GM23338 (cell line): Measurements from ENCODE around the gene CACNA1B. TPM values are rescaled to one million over a fixed set of nuclear protein-coding genes. Genes with fewer than 3 reads are reported as not detected.

Experiments
- ATAC-seq: fragments of 200-7000 bp; cut with Tn5 transposase; 3 replicates; pipeline ENCODE4 v1.9.1; 2020
- DNase-seq: peaks from one replicate; pipeline ENCODE4 v3.0.0-alpha.2; 2015; ENCODE audit warnings: low spot score
- H2AFZ ChIP-seq: fragments of 200-600 bp; sonication (generic); 2 replicates; pipeline ENCODE4 v1.8.0; 2016; ENCODE audit warnings: antibody characterized with exemption, mild to moderate bottlenecking, moderate library complexity
- H3F3A ChIP-seq: fragments of 200-600 bp; sonication (generic); replicated peaks from 2 replicates; pipeline ENCODE4 v1.8.0; 2017; ENCODE audit warnings: antibody characterized with exemption, mixed run types, low read depth
- H3K27ac ChIP-seq: fragments of 200-600 bp; sonication (generic); 2 replicates; pipeline ENCODE4 v1.6.1; 2016; ENCODE audit warnings: low read depth
- H3K27me3 ChIP-seq: fragments of 200-600 bp; sonication (generic); 2 replicates; pipeline ENCODE4 v1.8.0; 2016; ENCODE audit warnings: mild to moderate bottlenecking, mixed run types, moderate library complexity; ENCODE audit not compliant: insufficient read depth
- H3K36me3 ChIP-seq: fragments of 200-600 bp; sonication (generic); 2 replicates; pipeline ENCODE4 v1.8.0; 2016; ENCODE audit warnings: mild to moderate bottlenecking; ENCODE audit not compliant: insufficient read depth
- H3K4me1 ChIP-seq: fragments of 200-600 bp; sonication (generic); 2 replicates; pipeline ENCODE4 v1.8.0; 2016; ENCODE audit warnings: mild to moderate bottlenecking, moderate library complexity; ENCODE audit not compliant: insufficient read depth
- H3K4me2 ChIP-seq: fragments of 200-600 bp; sonication (generic); 2 replicates; pipeline ENCODE4 v1.7.1; 2017; ENCODE audit warnings: mixed run types
- H3K4me3 ChIP-seq: fragments of 200-600 bp; sonication (generic); 2 replicates; pipeline ENCODE4 v1.6.1; 2016; ENCODE audit warnings: mixed run types
- H3K79me2 ChIP-seq: fragments of 200-600 bp; sonication (generic); replicated peaks from 2 replicates; pipeline ENCODE4 v1.8.0; 2017; ENCODE audit warnings: mild to moderate bottlenecking; ENCODE audit not compliant: insufficient read depth
- H3K9me2 ChIP-seq: fragments of 200-600 bp; sonication (generic); 2 replicates; pipeline ENCODE4 v1.8.0; 2017; ENCODE audit not compliant: insufficient read depth
- H4K20me1 ChIP-seq: fragments of 200-600 bp; sonication (generic); replicated peaks from 2 replicates; pipeline ENCODE4 v1.8.0; 2017; ENCODE audit warnings: mild to moderate bottlenecking; ENCODE audit not compliant: insufficient read depth
- H3K27ac Mint-ChIP-seq: 2 replicates; pipeline ENCODE4 v1.8.0; 2020; ENCODE audit warnings: inconsistent platforms, mild to moderate bottlenecking, moderate library complexity, mixed read lengths
- H3K27me3 Mint-ChIP-seq: 3 replicates; pipeline ENCODE4 v1.8.0; 2022; ENCODE audit warnings: low read depth, mild to moderate bottlenecking, moderate library complexity, mixed read lengths, inconsistent platforms; ENCODE audit not compliant: insufficient read depth, poor library complexity
- H3K36me3 Mint-ChIP-seq: 3 replicates; pipeline ENCODE4 v1.8.0; 2021; ENCODE audit warnings: low read depth, mild to moderate bottlenecking, inconsistent platforms, moderate library complexity, mixed read lengths
- H3K4me1 Mint-ChIP-seq: 3 replicates; pipeline ENCODE4 v1.8.0; 2020; ENCODE audit warnings: mild to moderate bottlenecking, inconsistent platforms, mixed read lengths
- H3K4me3 Mint-ChIP-seq: 3 replicates; pipeline ENCODE4 v1.8.0; 2021; ENCODE audit warnings: moderate library complexity, mild to moderate bottlenecking, inconsistent platforms, mixed read lengths
- H3K9me3 Mint-ChIP-seq: 3 replicates; pipeline ENCODE4 v1.8.0; 2020; ENCODE audit warnings: moderate library complexity, mild to moderate bottlenecking, inconsistent platforms, mixed read lengths
- EZH2 ChIP-seq: fragments of 200-600 bp; sonication (generic); IDR thresholded peaks from one replicate; pipeline ENCODE4 v1.8.0; 2017; ENCODE audit warnings: antibody characterized with exemption, mild to moderate bottlenecking, low read depth; ENCODE audit not compliant: unreplicated experiment
- EZH2phosphoT487 ChIP-seq: fragments of 200-600 bp; sonication (generic); IDR thresholded peaks from one replicate; pipeline ENCODE4 v1.8.1; 2018; ENCODE audit warnings: antibody characterized with exemption; ENCODE audit not compliant: unreplicated experiment
- JUNB ChIP-seq: IDR thresholded peaks from one replicate; pipeline ENCODE4 v1.6.1; 2016; ENCODE audit warnings: antibody characterized with exemption; ENCODE audit not compliant: unreplicated experiment
- NANOG ChIP-seq: IDR thresholded peaks from 2 replicates; pipeline ENCODE4 v1.6.1; 2016; ENCODE audit warnings: antibody characterized with exemption, borderline replicate concordance
- ZNF114 ChIP-seq: fragments of 250-450 bp; sonication (Bioruptor Pico); IDR thresholded peaks from 2 replicates; pipeline ENCODE4 v1.5.0; 2020; ENCODE audit warnings: mild to moderate bottlenecking, moderate library complexity
- ZNF331 ChIP-seq: fragments of 250-450 bp; sonication (Bioruptor Pico); IDR thresholded peaks from 2 replicates; pipeline ENCODE4 v1.5.0; 2020; ENCODE audit warnings: low read depth, mild to moderate bottlenecking, moderate library complexity
- polyA plus RNA-seq: library from polyadenylated mRNA; unstranded; fragments of >200 nt; fragmentation: Nextera tagmentation; extraction: Ambion mirVana; gene quantifications from 2 replicates; pipeline ENCODE4 v1.2.1, GENCODE V29; 2016
- total RNA-seq: library from RNA; depleted of rRNA; stranded (reverse); fragments of >200 nt; shearing (Covaris generic); gene quantifications from 2 replicates; pipeline ENCODE4 v1.2.3, GENCODE V29; 2014
- TF ChIP-seq, protein P1 (sequence below): IDR thresholded peaks from one replicate; pipeline ENCODE4 v1.6.1; 2018; ENCODE audit warnings: antibody characterized with exemption; ENCODE audit not compliant: unreplicated experiment
- TF ChIP-seq, protein P2 (sequence below): IDR thresholded peaks from 2 replicates; pipeline ENCODE4 v1.6.1; 2016; ENCODE audit warnings: antibody characterized with exemption
- TF ChIP-seq, protein P3 (sequence below): fragments of 250-450 bp; sonication (Bioruptor Pico); IDR thresholded peaks from 2 replicates; pipeline ENCODE4 v1.5.0; 2020; ENCODE audit warnings: mild to moderate bottlenecking, moderate library complexity

Gene CACNA1B
- total and polyA plus RNA-seq, 2 experiments from 2014 or later, result 1.1 to 10.4 TPM

DNA sequence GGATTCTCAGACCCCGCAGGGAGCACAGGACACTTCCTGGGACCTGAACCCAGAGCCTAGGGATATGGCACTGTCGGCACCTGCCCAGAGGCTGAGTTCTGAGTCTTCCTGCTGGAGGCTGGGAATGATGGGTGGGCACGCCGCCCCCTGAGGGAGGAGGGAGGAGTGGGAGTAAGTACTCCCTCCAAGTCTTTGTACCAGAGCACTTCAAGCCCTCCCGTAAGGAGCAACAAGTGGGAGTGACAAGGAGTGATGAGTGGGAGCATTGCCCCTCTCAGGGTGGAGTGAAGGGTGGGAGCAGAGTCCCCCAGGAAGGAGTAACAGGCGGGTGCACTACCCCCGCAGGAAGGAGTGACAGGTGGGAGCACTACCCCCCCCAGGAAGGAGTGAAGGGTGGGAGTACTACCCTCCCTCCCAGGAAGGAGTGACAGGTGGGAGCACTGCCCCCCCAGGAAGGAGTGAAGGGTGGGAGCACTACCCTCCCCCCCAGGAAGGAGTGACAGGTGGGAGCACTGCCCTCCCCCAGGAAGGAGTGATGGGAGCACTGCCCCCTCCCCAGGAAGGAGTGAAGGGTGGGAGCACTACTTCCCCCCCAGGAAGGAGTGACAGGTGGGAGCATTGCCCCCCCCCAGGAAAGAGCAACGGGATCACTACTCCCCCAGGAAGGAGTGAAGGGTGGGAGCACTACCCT, 100.1 kb downstream of the CACNA1B start:
- ATAC-seq (no peak), DNase-seq (no peak)
- H3K4me1 ChIP-seq, result no peaks in the 10 kb centered on the region
- no peaks in the 10 kb centered on the region for H4K20me1 ChIP-seq
- Mint-ChIP-seq H3K4me1 (no peaks in the 10 kb centered on the region), H3K27ac (no peak overlapping the region), H3K27me3 (peaks cover 10% of the 10 kb centered on the region), H3K36me3 (peaks cover 39% of the 10 kb centered on the region), H3K9me3 (no peaks in the 10 kb centered on the region; the same call in 2 of the 3 replicates), H3K4me3 (no peak overlapping the region)
- no peaks in the 10 kb centered on the region for H3K79me2 ChIP-seq
- H2AFZ ChIP-seq, result no peak overlapping the region
- H3K27ac ChIP-seq, result no peak overlapping the region
- no peaks in the 10 kb centered on the region for H3K27me3 ChIP-seq
- no peaks in the 10 kb centered on the region for H3K36me3 ChIP-seq
- H3F3A ChIP-seq, result no peaks in the 10 kb centered on the region
- TF ChIP-seq, protein P1, sequence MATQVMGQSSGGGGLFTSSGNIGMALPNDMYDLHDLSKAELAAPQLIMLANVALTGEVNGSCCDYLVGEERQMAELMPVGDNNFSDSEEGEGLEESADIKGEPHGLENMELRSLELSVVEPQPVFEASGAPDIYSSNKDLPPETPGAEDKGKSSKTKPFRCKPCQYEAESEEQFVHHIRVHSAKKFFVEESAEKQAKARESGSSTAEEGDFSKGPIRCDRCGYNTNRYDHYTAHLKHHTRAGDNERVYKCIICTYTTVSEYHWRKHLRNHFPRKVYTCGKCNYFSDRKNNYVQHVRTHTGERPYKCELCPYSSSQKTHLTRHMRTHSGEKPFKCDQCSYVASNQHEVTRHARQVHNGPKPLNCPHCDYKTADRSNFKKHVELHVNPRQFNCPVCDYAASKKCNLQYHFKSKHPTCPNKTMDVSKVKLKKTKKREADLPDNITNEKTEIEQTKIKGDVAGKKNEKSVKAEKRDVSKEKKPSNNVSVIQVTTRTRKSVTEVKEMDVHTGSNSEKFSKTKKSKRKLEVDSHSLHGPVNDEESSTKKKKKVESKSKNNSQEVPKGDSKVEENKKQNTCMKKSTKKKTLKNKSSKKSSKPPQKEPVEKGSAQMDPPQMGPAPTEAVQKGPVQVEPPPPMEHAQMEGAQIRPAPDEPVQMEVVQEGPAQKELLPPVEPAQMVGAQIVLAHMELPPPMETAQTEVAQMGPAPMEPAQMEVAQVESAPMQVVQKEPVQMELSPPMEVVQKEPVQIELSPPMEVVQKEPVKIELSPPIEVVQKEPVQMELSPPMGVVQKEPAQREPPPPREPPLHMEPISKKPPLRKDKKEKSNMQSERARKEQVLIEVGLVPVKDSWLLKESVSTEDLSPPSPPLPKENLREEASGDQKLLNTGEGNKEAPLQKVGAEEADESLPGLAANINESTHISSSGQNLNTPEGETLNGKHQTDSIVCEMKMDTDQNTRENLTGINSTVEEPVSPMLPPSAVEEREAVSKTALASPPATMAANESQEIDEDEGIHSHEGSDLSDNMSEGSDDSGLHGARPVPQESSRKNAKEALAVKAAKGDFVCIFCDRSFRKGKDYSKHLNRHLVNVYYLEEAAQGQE, result no peak
- TF ChIP-seq EZH2, result no peak
- TF ChIP-seq, protein P2, sequence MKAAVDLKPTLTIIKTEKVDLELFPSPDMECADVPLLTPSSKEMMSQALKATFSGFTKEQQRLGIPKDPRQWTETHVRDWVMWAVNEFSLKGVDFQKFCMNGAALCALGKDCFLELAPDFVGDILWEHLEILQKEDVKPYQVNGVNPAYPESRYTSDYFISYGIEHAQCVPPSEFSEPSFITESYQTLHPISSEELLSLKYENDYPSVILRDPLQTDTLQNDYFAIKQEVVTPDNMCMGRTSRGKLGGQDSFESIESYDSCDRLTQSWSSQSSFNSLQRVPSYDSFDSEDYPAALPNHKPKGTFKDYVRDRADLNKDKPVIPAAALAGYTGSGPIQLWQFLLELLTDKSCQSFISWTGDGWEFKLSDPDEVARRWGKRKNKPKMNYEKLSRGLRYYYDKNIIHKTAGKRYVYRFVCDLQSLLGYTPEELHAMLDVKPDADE, result no peak
- TF ChIP-seq JUNB, result no peak
- no peak for TF ChIP-seq NANOG
- no peak for TF ChIP-seq ZNF114 (CRISPR knock-in tag)
- no peak for TF ChIP-seq ZNF331
- TF ChIP-seq EZH2phosphoT487, result no peak
- H3K9me2 ChIP-seq, result no peaks in the 10 kb centered on the region; the same call in 1 of the 2 replicates
- H3K4me2 ChIP-seq, result no peak overlapping the region
- H3K4me3 ChIP-seq, result no peak overlapping the region

DNA sequence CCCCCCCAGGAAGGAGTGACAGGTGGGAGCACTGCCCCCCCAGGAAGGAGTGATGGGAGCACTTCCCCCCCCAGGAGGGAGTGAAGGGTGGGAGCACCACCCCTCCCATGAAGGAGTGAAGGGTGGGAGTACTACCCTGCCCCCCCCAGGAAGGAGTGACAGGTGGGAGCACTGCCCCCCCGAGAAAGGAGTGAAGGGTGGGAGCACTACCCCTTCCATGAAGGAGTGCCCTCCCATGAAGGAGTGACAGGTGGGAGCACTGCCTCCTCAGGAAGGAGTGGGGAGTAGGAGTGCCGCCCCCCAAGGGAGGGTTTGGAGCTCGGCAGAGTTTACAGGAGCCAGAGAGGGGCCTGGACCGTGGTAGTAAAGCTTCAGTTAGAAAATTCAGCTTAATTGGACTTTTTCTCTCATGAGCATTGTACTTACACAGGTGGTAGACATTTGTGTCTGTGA, 100.7 kb downstream of the CACNA1B start:
- Histone ChIP-seq H3F3A (no peaks in the 10 kb centered on the region), H3K27me3 (no peaks in the 10 kb centered on the region), H3K4me2 (no peak overlapping the region), H4K20me1 (no peaks in the 10 kb centered on the region), H2AFZ (no peak overlapping the region), H3K79me2 (no peaks in the 10 kb centered on the region), H3K27ac (no peak overlapping the region), H3K36me3 (no peaks in the 10 kb centered on the region), H3K4me1 (no peaks in the 10 kb centered on the region), H3K9me2 (no peaks in the 10 kb centered on the region; the same call in 1 of the 2 replicates), H3K4me3 (no peak overlapping the region)
- H3K9me3 Mint-ChIP-seq, result no peaks in the 10 kb centered on the region; the same call in 1 of the 3 replicates
- H3K27me3 Mint-ChIP-seq, result peaks cover 8% of the 10 kb centered on the region
- ATAC-seq (no peak), DNase-seq (no peak)
- H3K4me3 Mint-ChIP-seq, result no peak overlapping the region
- no peaks in the 10 kb centered on the region for H3K4me1 Mint-ChIP-seq
- no peak overlapping the region for H3K27ac Mint-ChIP-seq
- peaks cover 43% of the 10 kb centered on the region for H3K36me3 Mint-ChIP-seq
- TF ChIP-seq, protein P3, sequence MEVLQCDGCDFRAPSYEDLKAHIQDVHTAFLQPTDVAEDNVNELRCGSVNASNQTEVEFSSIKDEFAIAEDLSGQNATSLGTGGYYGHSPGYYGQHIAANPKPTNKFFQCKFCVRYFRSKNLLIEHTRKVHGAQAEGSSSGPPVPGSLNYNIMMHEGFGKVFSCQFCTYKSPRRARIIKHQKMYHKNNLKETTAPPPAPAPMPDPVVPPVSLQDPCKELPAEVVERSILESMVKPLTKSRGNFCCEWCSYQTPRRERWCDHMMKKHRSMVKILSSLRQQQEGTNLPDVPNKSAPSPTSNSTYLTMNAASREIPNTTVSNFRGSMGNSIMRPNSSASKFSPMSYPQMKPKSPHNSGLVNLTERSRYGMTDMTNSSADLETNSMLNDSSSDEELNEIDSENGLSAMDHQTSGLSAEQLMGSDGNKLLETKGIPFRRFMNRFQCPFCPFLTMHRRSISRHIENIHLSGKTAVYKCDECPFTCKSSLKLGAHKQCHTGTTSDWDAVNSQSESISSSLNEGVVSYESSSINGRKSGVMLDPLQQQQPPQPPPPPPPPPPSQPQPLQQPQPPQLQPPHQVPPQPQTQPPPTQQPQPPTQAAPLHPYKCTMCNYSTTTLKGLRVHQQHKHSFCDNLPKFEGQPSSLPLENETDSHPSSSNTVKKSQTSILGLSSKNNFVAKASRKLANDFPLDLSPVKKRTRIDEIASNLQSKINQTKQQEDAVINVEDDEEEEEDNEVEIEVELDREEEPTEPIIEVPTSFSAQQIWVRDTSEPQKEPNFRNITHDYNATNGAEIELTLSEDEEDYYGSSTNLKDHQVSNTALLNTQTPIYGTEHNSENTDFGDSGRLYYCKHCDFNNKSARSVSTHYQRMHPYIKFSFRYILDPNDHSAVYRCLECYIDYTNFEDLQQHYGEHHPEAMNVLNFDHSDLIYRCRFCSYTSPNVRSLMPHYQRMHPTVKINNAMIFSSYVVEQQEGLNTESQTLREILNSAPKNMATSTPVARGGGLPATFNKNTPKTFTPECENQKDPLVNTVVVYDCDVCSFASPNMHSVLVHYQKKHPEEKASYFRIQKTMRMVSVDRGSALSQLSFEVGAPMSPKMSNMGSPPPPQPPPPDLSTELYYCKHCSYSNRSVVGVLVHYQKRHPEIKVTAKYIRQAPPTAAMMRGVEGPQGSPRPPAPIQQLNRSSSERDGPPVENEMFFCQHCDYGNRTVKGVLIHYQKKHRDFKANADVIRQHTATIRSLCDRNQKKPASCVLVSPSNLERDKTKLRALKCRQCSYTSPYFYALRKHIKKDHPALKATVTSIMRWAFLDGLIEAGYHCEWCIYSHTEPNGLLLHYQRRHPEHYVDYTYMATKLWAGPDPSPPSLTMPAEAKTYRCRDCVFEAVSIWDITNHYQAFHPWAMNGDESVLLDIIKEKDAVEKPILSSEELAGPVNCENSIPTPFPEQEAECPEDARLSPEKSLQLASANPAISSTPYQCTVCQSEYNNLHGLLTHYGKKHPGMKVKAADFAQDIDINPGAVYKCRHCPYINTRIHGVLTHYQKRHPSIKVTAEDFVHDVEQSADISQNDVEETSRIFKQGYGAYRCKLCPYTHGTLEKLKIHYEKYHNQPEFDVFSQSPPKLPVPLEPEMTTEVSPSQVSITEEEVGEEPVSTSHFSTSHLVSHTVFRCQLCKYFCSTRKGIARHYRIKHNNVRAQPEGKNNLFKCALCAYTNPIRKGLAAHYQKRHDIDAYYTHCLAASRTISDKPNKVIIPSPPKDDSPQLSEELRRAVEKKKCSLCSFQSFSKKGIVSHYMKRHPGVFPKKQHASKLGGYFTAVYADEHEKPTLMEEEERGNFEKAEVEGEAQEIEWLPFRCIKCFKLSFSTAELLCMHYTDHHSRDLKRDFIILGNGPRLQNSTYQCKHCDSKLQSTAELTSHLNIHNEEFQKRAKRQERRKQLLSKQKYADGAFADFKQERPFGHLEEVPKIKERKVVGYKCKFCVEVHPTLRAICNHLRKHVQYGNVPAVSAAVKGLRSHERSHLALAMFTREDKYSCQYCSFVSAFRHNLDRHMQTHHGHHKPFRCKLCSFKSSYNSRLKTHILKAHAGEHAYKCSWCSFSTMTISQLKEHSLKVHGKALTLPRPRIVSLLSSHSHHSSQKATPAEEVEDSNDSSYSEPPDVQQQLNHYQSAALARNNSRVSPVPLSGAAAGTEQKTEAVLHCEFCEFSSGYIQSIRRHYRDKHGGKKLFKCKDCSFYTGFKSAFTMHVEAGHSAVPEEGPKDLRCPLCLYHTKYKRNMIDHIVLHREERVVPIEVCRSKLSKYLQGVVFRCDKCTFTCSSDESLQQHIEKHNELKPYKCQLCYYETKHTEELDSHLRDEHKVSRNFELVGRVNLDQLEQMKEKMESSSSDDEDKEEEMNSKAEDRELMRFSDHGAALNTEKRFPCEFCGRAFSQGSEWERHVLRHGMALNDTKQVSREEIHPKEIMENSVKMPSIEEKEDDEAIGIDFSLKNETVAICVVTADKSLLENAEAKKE (CRISPR knock-in tag), result no peak
